Suprapubic skin (tissue), 3 donors: ENCODE data around the gene PPP1R9B.

Source experiments
- POLR2AphosphoS5 ChIP-seq, 3 donors: sonication (generic); formaldehyde crosslinking; IDR thresholded peaks; one replicate each; pipeline ENCODE4 v1.6.1; 2017; ENCODE audit warnings: antibody characterized with exemption in 3 of 3
- TF ChIP-seq, protein P1 (sequence below), 2 donors: fragments of 200-600 bp in 1 of 2; fragments of 450-650 bp in 1 of 2; sonication (generic) in 1 of 2; IDR thresholded peaks; one replicate each; pipeline ENCODE4 v1.5.1; 2016 to 2019; ENCODE audit warnings: antibody characterized with exemption in 2 of 2, mild to moderate bottlenecking in 1 of 2, moderate library complexity in 1 of 2

GRCh38 chr17:50192618-50193291 is 42.3 kb upstream of the PPP1R9B start:
- no peak for TF ChIP-seq POLR2AphosphoS5 (IDR thresholded peaks at IDR 0.05)
- TF ChIP-seq, protein P1, sequence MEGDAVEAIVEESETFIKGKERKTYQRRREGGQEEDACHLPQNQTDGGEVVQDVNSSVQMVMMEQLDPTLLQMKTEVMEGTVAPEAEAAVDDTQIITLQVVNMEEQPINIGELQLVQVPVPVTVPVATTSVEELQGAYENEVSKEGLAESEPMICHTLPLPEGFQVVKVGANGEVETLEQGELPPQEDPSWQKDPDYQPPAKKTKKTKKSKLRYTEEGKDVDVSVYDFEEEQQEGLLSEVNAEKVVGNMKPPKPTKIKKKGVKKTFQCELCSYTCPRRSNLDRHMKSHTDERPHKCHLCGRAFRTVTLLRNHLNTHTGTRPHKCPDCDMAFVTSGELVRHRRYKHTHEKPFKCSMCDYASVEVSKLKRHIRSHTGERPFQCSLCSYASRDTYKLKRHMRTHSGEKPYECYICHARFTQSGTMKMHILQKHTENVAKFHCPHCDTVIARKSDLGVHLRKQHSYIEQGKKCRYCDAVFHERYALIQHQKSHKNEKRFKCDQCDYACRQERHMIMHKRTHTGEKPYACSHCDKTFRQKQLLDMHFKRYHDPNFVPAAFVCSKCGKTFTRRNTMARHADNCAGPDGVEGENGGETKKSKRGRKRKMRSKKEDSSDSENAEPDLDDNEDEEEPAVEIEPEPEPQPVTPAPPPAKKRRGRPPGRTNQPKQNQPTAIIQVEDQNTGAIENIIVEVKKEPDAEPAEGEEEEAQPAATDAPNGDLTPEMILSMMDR (IDR thresholded peaks at IDR 0.05) = no peak
